ENCODE results near the gene ATG2B. TPM values are rescaled to one million over a fixed set of nuclear protein-coding genes. Genes with fewer than 3 reads are reported as not detected.

Gene ATG2B
- total RNA-seq, 1 donor from 2014 or later: 21.0 TPM

GRCh38 chr14:96229315-96229714 is 133.8 kb downstream of the ATG2B start:
- Mint-ChIP-seq H3K4me1 (no peaks in the 10 kb centered on the region), H3K27ac (no peak overlapping the region), H3K9me3 (peaks cover 2% of the 10 kb centered on the region), H3K36me3 (ENCODE audit: low read depth) (no peaks in the 10 kb centered on the region), H3K4me3 (no peak overlapping the region), H3K27me3 (peaks cover 2% of the 10 kb centered on the region)
- DNase-seq (no peak), ATAC-seq (ENCODE audit: low read depth) (no peak)
- intact Hi-C loops (cut with micrococcal nuclease): no loop called here
- CTCF ChIA-PET: no interaction called here
- POLR2A ChIA-PET: no interaction called here
- no peak for TF ChIP-seq CTCF (IDR thresholded peaks at IDR 0.05)

Other genes starting within 250 kb of the ATG2B start
- gene BDKRB2, start 158.5 kb downstream of the ATG2B start, total RNA-seq: not detected in 2 replicates
- gene BDKRB1, start 107.1 kb downstream of the ATG2B start, total RNA-seq: not detected in 2 replicates
- 11.4 and 15.3 TPM in 2 replicates for gene GSKIP, start 185 bp upstream of the ATG2B start, total RNA-seq
- 0.51 and 1.2 TPM in 2 replicates for gene AK7, start 28.8 kb upstream of the ATG2B start, total RNA-seq
- 205 and 255 TPM in 2 replicates for gene PAPOLA, start 139.0 kb upstream of the ATG2B start, total RNA-seq